K562 (cell line): ENCODE data around the gene MATCAP1. TPM values are rescaled to one million over a fixed set of nuclear protein-coding genes. Genes with fewer than 3 reads are reported as not detected.

Source experiments
- COPS2 ChIP-seq: fragments of 450-650 bp; conservative IDR thresholded peaks from 2 replicates; pipeline ENCODE4 v1.6.1; 2016; ENCODE audit warnings: mild to moderate bottlenecking, moderate library complexity
- CREM ChIP-seq: IDR thresholded peaks from 2 replicates; pipeline ENCODE4 v1.6.1; 2014; ENCODE audit warnings: antibody characterized with exemption, low read depth
- CTCFL ChIP-seq: IDR thresholded peaks from 2 replicates; pipeline ENCODE4 v1.6.1; 2011; ENCODE audit warnings: borderline replicate concordance, low read depth, mild to moderate bottlenecking, moderate library complexity, low read length; ENCODE audit not compliant: insufficient read depth, poor library complexity, severe bottlenecking
- EGR1 ChIP-seq: fragments of 450-650 bp; conservative IDR thresholded peaks from 2 replicates; pipeline ENCODE4 v1.6.1; 2017; ENCODE audit warnings: mild to moderate bottlenecking
- FOXJ3 ChIP-seq: sonication (generic); formaldehyde crosslinking; IDR thresholded peaks from 2 replicates; pipeline ENCODE4 v1.4.0; 2020; ENCODE audit warnings: mild to moderate bottlenecking, missing genetic modification reagents
- MBD2 ChIP-seq: sonication (generic); IDR thresholded peaks from 2 replicates; pipeline ENCODE4 v1.6.1; 2016; ENCODE audit warnings: low read depth, borderline replicate concordance
- NFATC3 ChIP-seq: fragments of 450-650 bp; IDR thresholded peaks from 2 replicates; pipeline ENCODE4 v1.6.1; 2017; ENCODE audit warnings: mild to moderate bottlenecking
- OTX1 ChIP-seq: fragments of 450-650 bp; formaldehyde crosslinking; IDR thresholded peaks from 2 replicates; pipeline ENCODE4 v1.4.0; 2022; ENCODE audit warnings: mild to moderate bottlenecking
- POLR2AphosphoS5 ChIP-seq: IDR thresholded peaks from 2 replicates; pipeline ENCODE4 v1.6.1; 2011; ENCODE audit warnings: mild to moderate bottlenecking, low read depth, low read length, moderate library complexity; ENCODE audit not compliant: control insufficient read depth, insufficient read depth
- POLR2G ChIP-seq: fragments of 200-400 bp; formaldehyde crosslinking; IDR thresholded peaks from 2 replicates; pipeline ENCODE4 v1.6.1; 2017; ENCODE audit warnings: low read depth, mild to moderate bottlenecking, antibody characterized with exemption, low read length, moderate library complexity
- PYGO2 ChIP-seq: fragments of 450-650 bp; IDR thresholded peaks from 2 replicates; pipeline ENCODE4 v1.6.1; 2016; ENCODE audit warnings: mild to moderate bottlenecking, missing genetic modification characterization, moderate library complexity, missing compliant biosample characterization
- RFX5 ChIP-seq: IDR thresholded peaks from 2 replicates; pipeline ENCODE4 v1.6.1; 2011; ENCODE audit warnings: low read depth, mild to moderate bottlenecking, improper control_type of control experiment, low read length
- SRSF7 ChIP-seq: fragments of 200-400 bp; formaldehyde crosslinking; optimal IDR thresholded peaks from 2 replicates; pipeline ENCODE3; 2017; ENCODE audit warnings: mild to moderate bottlenecking, low read depth, low read length
- TCF3 ChIP-seq: sonication (generic); formaldehyde crosslinking; IDR thresholded peaks from 2 replicates; pipeline ENCODE4 v1.4.0; 2020; ENCODE audit warnings: mild to moderate bottlenecking, missing genetic modification reagents
- ZBTB33 ChIP-seq: sonication (generic); formaldehyde crosslinking; IDR thresholded peaks from 2 replicates; pipeline ENCODE4 v1.8.1; 2023; ENCODE audit warnings: mild to moderate bottlenecking, missing genetic modification reagents
- ZNF133 ChIP-seq: fragments of 250-450 bp; sonication (Bioruptor Pico); IDR thresholded peaks from 2 replicates; pipeline ENCODE4 v1.4.0; 2020; ENCODE audit warnings: mild to moderate bottlenecking
- polyA plus RNA-seq, 8 experiments: library from polyadenylated mRNA; depleted of rRNA in 4 of 8; stranded (reverse) in 5 of 8; unstranded in 3 of 8; fragments of >200 nt; fragmentation: Nextera tagmentation in 2 of 8; fragmentation: Illumina TruSeq in 1 of 8; extraction: Ambion mirVana in 2 of 8; extraction: Trizol in 1 of 8; gene quantifications; 2 replicates each; pipeline versions ENCODE4 v1.2.1 to v1.2.3, GENCODE V29; 2011 to 2014; ENCODE audit warnings: inconsistent platforms in 1 of 8, missing spikeins in 1 of 8
- total RNA-seq, 7 experiments: library from RNA; depleted of rRNA in 6 of 7; stranded (reverse); fragments of >200 nt in 6 of 7; fragmentation: Illumina TruSeq in 2 of 7; extraction: Trizol in 2 of 7; gene quantifications; 2 replicates each; pipeline versions ENCODE4 v1.2.1 to v1.2.3, GENCODE V29; 2011 to 2021; ENCODE audit warnings: low replicate concordance in 1 of 7
- TF ChIP-seq, protein P1 (sequence below): fragments of 450-650 bp; IDR thresholded peaks from 2 replicates; pipeline ENCODE4 v1.6.1; 2017; ENCODE audit warnings: mild to moderate bottlenecking, moderate library complexity
- TF ChIP-seq, protein P2 (sequence below): fragments of 450-650 bp; formaldehyde crosslinking; IDR thresholded peaks from 2 replicates; pipeline ENCODE4 v1.4.0; 2020; ENCODE audit warnings: mild to moderate bottlenecking, moderate library complexity

MATCAP1 gene
- total and polyA plus RNA-seq, 9 of the 15 experiments (the other 6 are each of a cell fraction or from before 2014, with no cell fraction given) = 3.4 to 20.5 (median 10.3) TPM

DNA sequence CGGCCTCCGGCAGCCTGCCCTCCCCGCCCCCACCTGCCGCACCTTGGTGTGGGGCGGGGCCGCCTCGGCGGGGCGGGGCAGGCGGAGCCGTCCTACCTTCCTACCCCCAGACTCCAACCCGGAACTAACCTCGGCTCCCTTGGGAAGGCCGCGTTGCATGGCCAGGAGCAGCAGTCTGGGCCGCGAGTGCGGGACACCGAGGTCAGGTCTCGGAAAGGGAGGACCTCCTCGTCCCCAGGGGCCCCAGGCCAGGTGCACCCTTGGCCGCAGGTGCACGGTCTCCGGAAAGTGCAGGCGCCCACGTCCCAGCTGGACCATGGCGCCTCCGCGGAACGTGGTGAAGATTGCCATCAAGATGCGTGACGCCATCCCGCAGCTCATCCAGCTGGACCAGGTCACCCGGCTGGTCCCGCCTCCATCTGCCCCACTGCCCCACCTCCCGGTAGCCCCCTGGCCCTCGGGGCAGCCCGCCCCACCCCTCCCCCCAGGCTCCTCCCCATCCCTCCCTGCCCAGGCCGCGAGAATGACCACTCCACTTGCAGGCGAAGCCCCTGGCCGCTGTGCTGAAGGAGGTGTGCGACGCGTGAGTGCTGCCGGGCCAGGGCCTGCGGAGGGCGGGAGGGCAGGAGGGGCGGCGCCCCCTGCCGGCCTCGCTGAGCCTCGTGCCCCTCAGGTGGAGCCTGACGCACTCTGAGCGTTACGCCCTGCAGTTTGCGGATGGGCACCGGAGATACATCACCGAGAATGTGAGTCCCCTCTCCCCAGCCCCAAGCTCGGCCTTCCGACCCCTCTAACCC lies 15.4 kb upstream of the MATCAP1 start, which contains the start of gene ELMO3 (continued):
- peak; percentile 29 for TF ChIP-seq CTCFL
- peak; percentile 91 for TF ChIP-seq ZBTB33 (CRISPR knock-in tag)
- no peak for TF ChIP-seq CREM
- TF ChIP-seq PYGO2 (tag) = no peak
- no peak for TF ChIP-seq NFATC3
- no peak for TF ChIP-seq ZNF133 (CRISPR knock-in tag)
- no peak for TF ChIP-seq RFX5
- no peak for TF ChIP-seq MBD2
- TF ChIP-seq COPS2 = no peak
- TF ChIP-seq OTX1 (CRISPR knock-in tag) = no peak
- TF ChIP-seq POLR2G = peak; percentile 67; the same call in 1 of the 2 replicates
- TF ChIP-seq, protein P1, sequence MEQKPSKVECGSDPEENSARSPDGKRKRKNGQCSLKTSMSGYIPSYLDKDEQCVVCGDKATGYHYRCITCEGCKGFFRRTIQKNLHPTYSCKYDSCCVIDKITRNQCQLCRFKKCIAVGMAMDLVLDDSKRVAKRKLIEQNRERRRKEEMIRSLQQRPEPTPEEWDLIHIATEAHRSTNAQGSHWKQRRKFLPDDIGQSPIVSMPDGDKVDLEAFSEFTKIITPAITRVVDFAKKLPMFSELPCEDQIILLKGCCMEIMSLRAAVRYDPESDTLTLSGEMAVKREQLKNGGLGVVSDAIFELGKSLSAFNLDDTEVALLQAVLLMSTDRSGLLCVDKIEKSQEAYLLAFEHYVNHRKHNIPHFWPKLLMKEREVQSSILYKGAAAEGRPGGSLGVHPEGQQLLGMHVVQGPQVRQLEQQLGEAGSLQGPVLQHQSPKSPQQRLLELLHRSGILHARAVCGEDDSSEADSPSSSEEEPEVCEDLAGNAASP = no peak
- TF ChIP-seq EGR1 = no peak
- no peak; the same call in 1 of the 2 replicates for TF ChIP-seq POLR2AphosphoS5
- TF ChIP-seq FOXJ3 = no peak
- TF ChIP-seq, protein P2, sequence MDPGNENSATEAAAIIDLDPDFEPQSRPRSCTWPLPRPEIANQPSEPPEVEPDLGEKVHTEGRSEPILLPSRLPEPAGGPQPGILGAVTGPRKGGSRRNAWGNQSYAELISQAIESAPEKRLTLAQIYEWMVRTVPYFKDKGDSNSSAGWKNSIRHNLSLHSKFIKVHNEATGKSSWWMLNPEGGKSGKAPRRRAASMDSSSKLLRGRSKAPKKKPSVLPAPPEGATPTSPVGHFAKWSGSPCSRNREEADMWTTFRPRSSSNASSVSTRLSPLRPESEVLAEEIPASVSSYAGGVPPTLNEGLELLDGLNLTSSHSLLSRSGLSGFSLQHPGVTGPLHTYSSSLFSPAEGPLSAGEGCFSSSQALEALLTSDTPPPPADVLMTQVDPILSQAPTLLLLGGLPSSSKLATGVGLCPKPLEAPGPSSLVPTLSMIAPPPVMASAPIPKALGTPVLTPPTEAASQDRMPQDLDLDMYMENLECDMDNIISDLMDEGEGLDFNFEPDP (CRISPR knock-in tag) = no peak
- TF ChIP-seq SRSF7 = no peak
- TF ChIP-seq TCF3 = no peak
